ENCODE results near the gene ARFGEF3.

- TF ChIP-seq ELF4 (CRISPR knock-in tag; IDR thresholded peaks at IDR 0.05; ENCODE audit: low read depth) (no peak), CTCF (IDR thresholded peaks at IDR 0.05) (no peak), ATF2 (CRISPR knock-in tag; IDR thresholded peaks at IDR 0.05; ENCODE audit: borderline replicate concordance, low read depth) (no peak), ZNF121 (CRISPR knock-in tag; IDR thresholded peaks at IDR 0.05) (no peak), ERG (CRISPR knock-in tag; IDR thresholded peaks at IDR 0.05) (no peak)
These were observed 186.1 kb downstream of the ARFGEF3 start for GRCh38 chr6:138347864-138348263.
